GM21825 (cell line): ENCODE data around the gene BCAP29.
"Not testable (repeated sequence)": the region's sequence is repeated elsewhere in the genome, so short reads cannot be mapped to it uniquely, and the experiment has no call there.

Source experiments
- ATAC-seq: cut with Tn5 transposase; IDR thresholded peaks from one replicate; pipeline ENCODE4 v1.9.1; 2021; ENCODE audit warnings: mild to moderate bottlenecking, moderate library complexity; ENCODE audit not compliant: unreplicated experiment

Gene BCAP29

GRCh38 chr7:107579885-107580715 lies at the start of gene BCAP29:
BCAP29 (plus strand) TSS chr7:107580246; CDS start chr7:107580773, 527 bp downstream.
- ATAC-seq, result peak; percentile 88

- no peak for ATAC-seq
Observed at GRCh38 chr7:107530751-107531150, 49.3 kb upstream of the BCAP29 start.

- ATAC-seq, result no peak
Observed at GRCh38 chr7:107534139-107534538, 45.9 kb upstream of the BCAP29 start.

GRCh38 chr7:107537228-107537627 lies 42.8 kb upstream of the BCAP29 start:
- not testable (repeated sequence) for ATAC-seq

- no peak for ATAC-seq
Observed at GRCh38 chr7:107538001-107538400, 42.0 kb upstream of the BCAP29 start.

- ATAC-seq, result no peak
Observed at GRCh38 chr7:107543338-107543993, 36.6 kb upstream of the BCAP29 start.

GRCh38 chr7:107544848-107545591 lies 35.0 kb upstream of the BCAP29 start:
- ATAC-seq, result no peak

- ATAC-seq, result no peak
Observed at GRCh38 chr7:107551936-107552335, 28.1 kb upstream of the BCAP29 start.

- no peak for ATAC-seq
Observed at GRCh38 chr7:107555893-107556292, 24.2 kb upstream of the BCAP29 start.

GRCh38 chr7:107559864-107560263 lies 20.2 kb upstream of the BCAP29 start:
- no peak for ATAC-seq

GRCh38 chr7:107560898-107561516 lies 19.0 kb upstream of the BCAP29 start:
- ATAC-seq, result no peak

- ATAC-seq, result peak; percentile 48
Observed at GRCh38 chr7:107563081-107563774, 16.8 kb upstream of the BCAP29 start.

- ATAC-seq, result peak; percentile 95
Observed at GRCh38 chr7:107563775-107564552, 16.1 kb upstream of the BCAP29 start, which contains the start of the genes COG5 and DUS4L. COG5 (minus strand) TSS chr7:107563920; CDS start chr7:107563896, 24 bp downstream. DUS4L (plus strand) TSS chr7:107563971; CDS start chr7:107567071, 3,100 bp downstream.

- ATAC-seq, result no peak
Observed at GRCh38 chr7:107564553-107565298, 15.3 kb upstream of the BCAP29 start.

GRCh38 chr7:107570298-107570697 lies 9.7 kb upstream of the BCAP29 start:
- ATAC-seq, result no peak

- no peak for ATAC-seq
Observed at GRCh38 chr7:107573537-107573936, 6.5 kb upstream of the BCAP29 start.

- ATAC-seq, result peak; percentile 2
Observed at GRCh38 chr7:107579554-107579884, 527 bp upstream of the BCAP29 start.

- no peak for ATAC-seq
Observed at GRCh38 chr7:107580716-107581383, 804 bp downstream of the BCAP29 start.
